Erythroblast (primary cell): Measurements from ENCODE around the gene PPP1R37.

Experiments
- GATA1 ChIP-seq: IDR thresholded peaks from 2 replicates; pipeline ENCODE4 v1.6.1; 2011; ENCODE audit warnings: low read depth, mild to moderate bottlenecking, control low read depth, low read length, moderate library complexity
- POLR2A ChIP-seq: IDR thresholded peaks from 2 replicates; pipeline ENCODE4 v1.6.1; 2011; ENCODE audit warnings: mild to moderate bottlenecking, low read length

- TF ChIP-seq POLR2A: no peak
- no peak for TF ChIP-seq GATA1
Observed at GRCh38 chr19:45070214-45070613, 22.8 kb upstream of the PPP1R37 start.
